ENCODE data around the gene PAPPA. TPM values are rescaled to one million over a fixed set of nuclear protein-coding genes. Genes with fewer than 3 reads are reported as not detected.

PAPPA gene
- total RNA-seq, 4 donors from 2014 or later = 2.1 to 5.0 (median 3.7) TPM

- no peaks in the 10 kb centered on the region for H3K9me3 ChIP-seq
- DNase-seq (ENCODE audit: extremely low spot score) = no peak
- no peak for TF ChIP-seq POLR2AphosphoS5 (IDR thresholded peaks at IDR 0.05)
- no peak for TF ChIP-seq POLR2A (IDR thresholded peaks at IDR 0.05; ENCODE audit: low read depth)
- no peaks in the 10 kb centered on the region for H3K4me1 ChIP-seq
- H3K27me3 ChIP-seq = no peaks in the 10 kb centered on the region
- H3K36me3 ChIP-seq = no peaks in the 10 kb centered on the region
- intact Hi-C loops (cut with DNase I) = no loop called here
- no peak overlapping the region for H3K27ac ChIP-seq (replicated peaks in 1 of 4)
- H3K4me3 ChIP-seq = no peak overlapping the region
Observed at GRCh38 chr9:116116393-116116792, 37.2 kb upstream of the PAPPA start.

- intact Hi-C loops (cut with DNase I) = no loop called here
- H3K9me3 ChIP-seq = no peaks in the 10 kb centered on the region
- H3K4me1 ChIP-seq = no peaks in the 10 kb centered on the region
- H3K4me3 ChIP-seq = no peak overlapping the region
- no peaks in the 10 kb centered on the region for H3K36me3 ChIP-seq
- 93% methylated on average over 3 of the region's 3 CpGs for WGBS
- H3K27me3 ChIP-seq = no peaks in the 10 kb centered on the region
- no peak overlapping the region for H3K27ac ChIP-seq (replicated peaks in 1 of 4)
- TF ChIP-seq CTCF (IDR thresholded peaks at IDR 0.05) (no peak), POLR2AphosphoS5 (IDR thresholded peaks at IDR 0.05) (no peak), EP300 (IDR thresholded peaks at IDR 0.05) (no peak), POLR2A (IDR thresholded peaks at IDR 0.05; ENCODE audit: low read depth) (no peak)
- DNase-seq (ENCODE audit: extremely low spot score) = no peak
Observed at GRCh38 chr9:116123171-116123570, 30.4 kb upstream of the PAPPA start.

GRCh38 chr9:116124472-116125040 is 29.0 kb upstream of the PAPPA start:
- Histone ChIP-seq H3K4me3 (no peak overlapping the region), H3K27ac (replicated peaks in 1 of 4) (no peak overlapping the region), H3K4me1 (no peaks in the 10 kb centered on the region), H3K9me3 (no peaks in the 10 kb centered on the region), H3K27me3 (no peaks in the 10 kb centered on the region), H3K36me3 (no peaks in the 10 kb centered on the region)
- DNase-seq (ENCODE audit: extremely low spot score) = no peak
- 82% methylated on average over 4 of the region's 4 CpGs for WGBS
- intact Hi-C loops (cut with DNase I) = no loop called here
- no peak for TF ChIP-seq POLR2A (IDR thresholded peaks at IDR 0.05; ENCODE audit: low read depth)
- TF ChIP-seq CTCF (IDR thresholded peaks at IDR 0.05) = no peak
- TF ChIP-seq POLR2AphosphoS5 (IDR thresholded peaks at IDR 0.05) = no peak
- TF ChIP-seq EP300 (IDR thresholded peaks at IDR 0.05) = no peak

GRCh38 chr9:116133163-116133562 is 20.4 kb upstream of the PAPPA start:
- 37% methylated on average over 2 of the region's 2 CpGs for WGBS
- intact Hi-C loops (cut with DNase I) = no loop called here
- no peaks in the 10 kb centered on the region for H3K36me3 ChIP-seq

GRCh38 chr9:116134975-116135374 is 18.6 kb upstream of the PAPPA start:
- intact Hi-C loops (cut with DNase I) = no loop called here
- WGBS = 66% methylated on average over 3 of the region's 3 CpGs

More at GRCh38 chr9:116133163-116133562, 20.4 kb upstream of the PAPPA start:
- no peak for DNase-seq (ENCODE audit: extremely low spot score)
- H3K4me3 ChIP-seq = no peak overlapping the region
- no peaks in the 10 kb centered on the region for H3K4me1 ChIP-seq
- TF ChIP-seq POLR2A (IDR thresholded peaks at IDR 0.05; ENCODE audit: low read depth) (no peak), POLR2AphosphoS5 (IDR thresholded peaks at IDR 0.05) (no peak), EP300 (IDR thresholded peaks at IDR 0.05) (no peak), CTCF (IDR thresholded peaks at IDR 0.05) (no peak)
- H3K9me3 ChIP-seq = peaks cover 0 to 7% (median 5%) of the 10 kb centered on the region in 4 donors
- H3K27ac ChIP-seq (replicated peaks in 1 of 4) = no peak overlapping the region
- no peaks in the 10 kb centered on the region for H3K27me3 ChIP-seq

More at GRCh38 chr9:116134975-116135374, 18.6 kb upstream of the PAPPA start:
- peaks cover 0 to 7% (median 5%) of the 10 kb centered on the region in 4 donors for H3K9me3 ChIP-seq
- no peak for TF ChIP-seq CTCF (IDR thresholded peaks at IDR 0.05)
- no peak for TF ChIP-seq EP300 (IDR thresholded peaks at IDR 0.05)
- TF ChIP-seq POLR2A (IDR thresholded peaks at IDR 0.05; ENCODE audit: low read depth) = no peak
- TF ChIP-seq POLR2AphosphoS5 (IDR thresholded peaks at IDR 0.05) = no peak
- H3K27me3 ChIP-seq = no peaks in the 10 kb centered on the region
- H3K36me3 ChIP-seq = no peaks in the 10 kb centered on the region
- H3K27ac ChIP-seq (replicated peaks in 1 of 4) = no peak overlapping the region
- DNase-seq (ENCODE audit: extremely low spot score) = no peak
- H3K4me1 ChIP-seq = no peaks in the 10 kb centered on the region
- no peak overlapping the region for H3K4me3 ChIP-seq

Data from esophagus muscularis mucosa (tissue), 4 donors.